ENCODE data around the gene COL17A1. TPM values are rescaled to one million over a fixed set of nuclear protein-coding genes. Genes with fewer than 3 reads are reported as not detected.

Gene COL17A1
- total RNA-seq, 1 experiment from 2014 or later = 3.5 TPM

DNA sequence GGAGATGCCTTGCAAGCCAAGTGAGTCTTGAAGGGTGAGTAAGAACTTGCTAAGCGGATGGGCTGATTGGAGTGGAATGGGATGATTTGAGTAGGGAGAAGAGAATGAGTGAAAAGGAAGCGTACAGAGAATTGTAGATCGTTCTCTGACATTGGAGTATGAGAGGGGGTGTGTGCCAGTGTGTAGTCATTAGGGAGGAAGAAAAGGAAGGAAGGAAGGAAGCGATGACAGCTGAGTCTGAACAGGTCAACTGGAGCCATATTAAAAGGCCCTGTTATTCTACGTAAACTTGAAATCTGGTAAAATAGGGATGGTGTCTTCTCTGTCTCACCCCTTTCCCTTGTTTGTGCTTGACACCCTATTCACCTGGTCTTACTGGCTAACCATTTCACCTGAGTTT is 63.7 kb downstream of the COL17A1 start:
- ATAC-seq (no peak), DNase-seq (ENCODE audit: low read depth, low spot score) (no peak)
- RAD21 ChIA-PET (ENCODE audit: low non-redundant PET in 1 of 2, low total read pairs in 2 of 2, uncharacterized antibody in 2 of 2, unreplicated experiment in 2 of 2) = no interaction called here
- Histone ChIP-seq H3K27me3 (ENCODE audit: insufficient read depth, low read length) (no peaks in the 10 kb centered on the region), H2AFZ (ENCODE audit: low read depth, low read length, poor library complexity, severe bottlenecking) (no peak overlapping the region), H3K4me3 (replicated peaks in 1 of 2; ENCODE audit: low read depth in 1 of 2, low read length in 2 of 2) (no peak overlapping the region), H3K9me3 (ENCODE audit: control insufficient read depth in 1 of 2, insufficient read depth in 1 of 2, low read depth in 1 of 2, low read length in 2 of 2) (no peaks in the 10 kb centered on the region), H3K4me2 (ENCODE audit: low read length) (no peak overlapping the region), H3K9ac (ENCODE audit: low read length) (no peak overlapping the region), H3K4me1 (ENCODE audit: control insufficient read depth in 1 of 2, insufficient read depth in 2 of 2, low read length in 2 of 2) (peaks cover 0 to 8% of the 10 kb centered on the region in 2 experiments; a peak in 2 of 4 replicates), H3K9me2 (ENCODE audit: insufficient read depth) (no peaks in the 10 kb centered on the region), H4K20me1 (ENCODE audit: insufficient read depth) (no peaks in the 10 kb centered on the region; the same call in 1 of the 2 replicates), H3K79me2 (ENCODE audit: insufficient read depth, low read length) (no peaks in the 10 kb centered on the region; the same call in 1 of the 2 replicates), H3K36me3 (ENCODE audit: control insufficient read depth in 1 of 2, insufficient read depth in 2 of 2, low read length in 2 of 2) (peaks cover 67 to 85% of the 10 kb centered on the region in 2 experiments), H3K27ac (ENCODE audit: low read depth, low read length) (no peak overlapping the region)
- POLR2A ChIA-PET = no interaction called here
- no peak for TF ChIP-seq CEBPB (IDR thresholded peaks at IDR 0.05; ENCODE audit: low read depth)
- no peak for TF ChIP-seq POLR2A (IDR thresholded peaks at IDR 0.05; ENCODE audit: borderline replicate concordance, extremely low read depth, insufficient read depth, insufficient read length)
- no peak for TF ChIP-seq ELF1 (IDR thresholded peaks at IDR 0.05; ENCODE audit: borderline replicate concordance, low read depth)
- TF ChIP-seq, protein P1, sequence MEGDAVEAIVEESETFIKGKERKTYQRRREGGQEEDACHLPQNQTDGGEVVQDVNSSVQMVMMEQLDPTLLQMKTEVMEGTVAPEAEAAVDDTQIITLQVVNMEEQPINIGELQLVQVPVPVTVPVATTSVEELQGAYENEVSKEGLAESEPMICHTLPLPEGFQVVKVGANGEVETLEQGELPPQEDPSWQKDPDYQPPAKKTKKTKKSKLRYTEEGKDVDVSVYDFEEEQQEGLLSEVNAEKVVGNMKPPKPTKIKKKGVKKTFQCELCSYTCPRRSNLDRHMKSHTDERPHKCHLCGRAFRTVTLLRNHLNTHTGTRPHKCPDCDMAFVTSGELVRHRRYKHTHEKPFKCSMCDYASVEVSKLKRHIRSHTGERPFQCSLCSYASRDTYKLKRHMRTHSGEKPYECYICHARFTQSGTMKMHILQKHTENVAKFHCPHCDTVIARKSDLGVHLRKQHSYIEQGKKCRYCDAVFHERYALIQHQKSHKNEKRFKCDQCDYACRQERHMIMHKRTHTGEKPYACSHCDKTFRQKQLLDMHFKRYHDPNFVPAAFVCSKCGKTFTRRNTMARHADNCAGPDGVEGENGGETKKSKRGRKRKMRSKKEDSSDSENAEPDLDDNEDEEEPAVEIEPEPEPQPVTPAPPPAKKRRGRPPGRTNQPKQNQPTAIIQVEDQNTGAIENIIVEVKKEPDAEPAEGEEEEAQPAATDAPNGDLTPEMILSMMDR (IDR thresholded peaks at IDR 0.05 in 2 of 3, conservative IDR thresholded peaks at IDR 0.05 in 1 of 3; ENCODE audit: borderline replicate concordance in 1 of 3, insufficient read depth in 1 of 3, low read depth in 2 of 3, low read length in 2 of 3) = no peak
- TF ChIP-seq SRF (IDR thresholded peaks at IDR 0.05; ENCODE audit: low read depth) = no peak
- no peak for TF ChIP-seq JUND (IDR thresholded peaks at IDR 0.05)
- TF ChIP-seq RAD21 (IDR thresholded peaks at IDR 0.05; ENCODE audit: low read depth) = no peak
- TF ChIP-seq, protein P2, sequence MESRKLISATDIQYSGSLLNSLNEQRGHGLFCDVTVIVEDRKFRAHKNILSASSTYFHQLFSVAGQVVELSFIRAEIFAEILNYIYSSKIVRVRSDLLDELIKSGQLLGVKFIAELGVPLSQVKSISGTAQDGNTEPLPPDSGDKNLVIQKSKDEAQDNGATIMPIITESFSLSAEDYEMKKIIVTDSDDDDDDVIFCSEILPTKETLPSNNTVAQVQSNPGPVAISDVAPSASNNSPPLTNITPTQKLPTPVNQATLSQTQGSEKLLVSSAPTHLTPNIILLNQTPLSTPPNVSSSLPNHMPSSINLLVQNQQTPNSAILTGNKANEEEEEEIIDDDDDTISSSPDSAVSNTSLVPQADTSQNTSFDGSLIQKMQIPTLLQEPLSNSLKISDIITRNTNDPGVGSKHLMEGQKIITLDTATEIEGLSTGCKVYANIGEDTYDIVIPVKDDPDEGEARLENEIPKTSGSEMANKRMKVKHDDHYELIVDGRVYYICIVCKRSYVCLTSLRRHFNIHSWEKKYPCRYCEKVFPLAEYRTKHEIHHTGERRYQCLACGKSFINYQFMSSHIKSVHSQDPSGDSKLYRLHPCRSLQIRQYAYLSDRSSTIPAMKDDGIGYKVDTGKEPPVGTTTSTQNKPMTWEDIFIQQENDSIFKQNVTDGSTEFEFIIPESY (IDR thresholded peaks at IDR 0.05; ENCODE audit: extremely low read depth, insufficient replicate concordance, low read length) = no peak
- TF ChIP-seq ZNF274 (IDR thresholded peaks at IDR 0.05; ENCODE audit: low read depth, low read length) = no peak
- TF ChIP-seq, protein P3, sequence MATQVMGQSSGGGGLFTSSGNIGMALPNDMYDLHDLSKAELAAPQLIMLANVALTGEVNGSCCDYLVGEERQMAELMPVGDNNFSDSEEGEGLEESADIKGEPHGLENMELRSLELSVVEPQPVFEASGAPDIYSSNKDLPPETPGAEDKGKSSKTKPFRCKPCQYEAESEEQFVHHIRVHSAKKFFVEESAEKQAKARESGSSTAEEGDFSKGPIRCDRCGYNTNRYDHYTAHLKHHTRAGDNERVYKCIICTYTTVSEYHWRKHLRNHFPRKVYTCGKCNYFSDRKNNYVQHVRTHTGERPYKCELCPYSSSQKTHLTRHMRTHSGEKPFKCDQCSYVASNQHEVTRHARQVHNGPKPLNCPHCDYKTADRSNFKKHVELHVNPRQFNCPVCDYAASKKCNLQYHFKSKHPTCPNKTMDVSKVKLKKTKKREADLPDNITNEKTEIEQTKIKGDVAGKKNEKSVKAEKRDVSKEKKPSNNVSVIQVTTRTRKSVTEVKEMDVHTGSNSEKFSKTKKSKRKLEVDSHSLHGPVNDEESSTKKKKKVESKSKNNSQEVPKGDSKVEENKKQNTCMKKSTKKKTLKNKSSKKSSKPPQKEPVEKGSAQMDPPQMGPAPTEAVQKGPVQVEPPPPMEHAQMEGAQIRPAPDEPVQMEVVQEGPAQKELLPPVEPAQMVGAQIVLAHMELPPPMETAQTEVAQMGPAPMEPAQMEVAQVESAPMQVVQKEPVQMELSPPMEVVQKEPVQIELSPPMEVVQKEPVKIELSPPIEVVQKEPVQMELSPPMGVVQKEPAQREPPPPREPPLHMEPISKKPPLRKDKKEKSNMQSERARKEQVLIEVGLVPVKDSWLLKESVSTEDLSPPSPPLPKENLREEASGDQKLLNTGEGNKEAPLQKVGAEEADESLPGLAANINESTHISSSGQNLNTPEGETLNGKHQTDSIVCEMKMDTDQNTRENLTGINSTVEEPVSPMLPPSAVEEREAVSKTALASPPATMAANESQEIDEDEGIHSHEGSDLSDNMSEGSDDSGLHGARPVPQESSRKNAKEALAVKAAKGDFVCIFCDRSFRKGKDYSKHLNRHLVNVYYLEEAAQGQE (IDR thresholded peaks at IDR 0.05; ENCODE audit: low read depth) = no peak
- no peak for TF ChIP-seq EZH2phosphoT487 (IDR thresholded peaks at IDR 0.05; ENCODE audit: borderline replicate concordance)
- no peak for TF ChIP-seq POLR2AphosphoS5 (IDR thresholded peaks at IDR 0.05; ENCODE audit: low read depth, low read length)
- TF ChIP-seq EGR1 (IDR thresholded peaks at IDR 0.05; ENCODE audit: low read depth) = no peak
- no peak for TF ChIP-seq SIN3A (IDR thresholded peaks at IDR 0.05; ENCODE audit: low read depth)
- intact Hi-C loops (cut with micrococcal nuclease) = loop anchor here (10.0 kb wide), 1 partner anchor 307 kb away; no protein-coding TSS in a partner anchor
- no TSS peak for BruUV-seq (replicated peaks)
- CTCF ChIA-PET = no interaction called here
